Uterus (tissue), 4 donors: ENCODE data around the gene SH3PXD2A. TPM values are rescaled to one million over a fixed set of nuclear protein-coding genes. Genes with fewer than 3 reads are reported as not detected.

Source experiments
- DNase-seq, 2 donors: peaks; one replicate each; pipeline ENCODE4 v3.0.0-alpha.2; 2019 to 2020
- H3K27ac ChIP-seq, 2 donors: fragments of 200-600 bp; sonication (generic); 1 replicate in 1 of 2; 2 replicates in 1 of 2; pipeline ENCODE4 v1.5.1; 2016 to 2018
- H3K27me3 ChIP-seq, 2 donors: fragments of 200-600 bp; sonication (generic); one replicate each; pipeline ENCODE4 v1.5.1; 2018 to 2019; ENCODE audit warnings: control low read depth in 1 of 2
- H3K36me3 ChIP-seq, 2 donors: fragments of 200-600 bp; sonication (generic); one replicate each; pipeline ENCODE4 v1.5.1; 2019; ENCODE audit warnings: control low read depth in 1 of 2
- H3K4me1 ChIP-seq, 2 donors: fragments of 200-600 bp; sonication (generic); one replicate each; pipeline ENCODE4 v1.5.1; 2018 to 2019; ENCODE audit warnings: control low read depth in 1 of 2
- H3K4me3 ChIP-seq, 2 donors: fragments of 200-600 bp; sonication (generic); 1 replicate in 1 of 2; 2 replicates in 1 of 2; pipeline ENCODE4 v1.5.1; 2018 to 2019; ENCODE audit warnings: mild to moderate bottlenecking in 1 of 2
- H3K9me3 ChIP-seq, 2 donors: fragments of 200-600 bp; sonication (generic); one replicate each; pipeline ENCODE4 v1.5.1; 2019; ENCODE audit warnings: control low read depth in 1 of 2
- POLR2A ChIP-seq, 2 donors: fragments of 450-650 bp; IDR thresholded peaks; one replicate each; pipeline ENCODE4 v1.6.1; 2016; ENCODE audit warnings: antibody characterized with exemption in 2 of 2, mild to moderate bottlenecking in 1 of 2, moderate library complexity in 1 of 2
- intact Hi-C: fragments of 100-400 bp; cut with DNase I; formaldehyde crosslinking; loops from one replicate; pipeline ENCODE4 v1.15.1; 2023; ENCODE audit warnings: low total_unique reads
- total RNA-seq, 4 donors: library from RNA; depleted of rRNA in 3 of 4; stranded (reverse); fragments of >200 nt in 3 of 4; gene quantifications; one replicate each; pipeline versions ENCODE4 v1.1.0 to v1.2.4, GENCODE V29; 2014 to 2023
- TF ChIP-seq, protein P1 (sequence below), 4 experiments: fragments of 200-600 bp in 2 of 4; fragments of 450-650 bp in 2 of 4; sonication (generic) in 2 of 4; IDR thresholded peaks; one replicate each; pipeline ENCODE4 v1.5.1; 2016 to 2019; ENCODE audit warnings: antibody characterized with exemption in 4 of 4, mild to moderate bottlenecking in 2 of 4, moderate library complexity in 1 of 4
- donor health status: DM: yes; HTN: yes; CAD: no.

The SH3PXD2A gene
- total RNA-seq, 4 donors from 2014 or later: 12.6 to 117 (median 46.6) TPM

DNA sequence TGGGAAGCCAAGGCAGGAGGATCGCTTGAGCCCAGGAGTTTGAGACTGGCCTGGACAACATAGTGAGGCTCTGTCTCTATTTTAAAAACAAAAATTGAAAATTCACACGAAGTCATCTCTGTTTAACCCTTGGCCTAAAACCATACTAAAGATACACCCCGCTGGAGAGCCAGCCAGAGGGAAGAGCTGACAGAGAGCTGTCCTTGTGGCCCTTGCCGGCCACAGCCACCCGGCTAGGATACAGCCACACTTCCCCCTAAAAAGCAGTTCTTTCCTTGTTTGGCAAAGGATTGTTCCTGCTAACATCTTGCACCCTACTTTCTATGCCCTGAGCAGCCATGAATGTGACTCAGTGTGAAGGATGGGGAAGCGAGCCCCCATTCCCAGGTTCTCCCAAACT lies 49.6 kb downstream of the SH3PXD2A start:
- DNase-seq: no peak
- H3K4me3 ChIP-seq: no peak overlapping the region
- no peak overlapping the region for H3K27ac ChIP-seq
- no peaks in the 10 kb centered on the region for H3K4me1 ChIP-seq
- H3K9me3 ChIP-seq: no peaks in the 10 kb centered on the region
- H3K36me3 ChIP-seq: no peaks in the 10 kb centered on the region
- intact Hi-C loops: no loop called here
- TF ChIP-seq, protein P1, sequence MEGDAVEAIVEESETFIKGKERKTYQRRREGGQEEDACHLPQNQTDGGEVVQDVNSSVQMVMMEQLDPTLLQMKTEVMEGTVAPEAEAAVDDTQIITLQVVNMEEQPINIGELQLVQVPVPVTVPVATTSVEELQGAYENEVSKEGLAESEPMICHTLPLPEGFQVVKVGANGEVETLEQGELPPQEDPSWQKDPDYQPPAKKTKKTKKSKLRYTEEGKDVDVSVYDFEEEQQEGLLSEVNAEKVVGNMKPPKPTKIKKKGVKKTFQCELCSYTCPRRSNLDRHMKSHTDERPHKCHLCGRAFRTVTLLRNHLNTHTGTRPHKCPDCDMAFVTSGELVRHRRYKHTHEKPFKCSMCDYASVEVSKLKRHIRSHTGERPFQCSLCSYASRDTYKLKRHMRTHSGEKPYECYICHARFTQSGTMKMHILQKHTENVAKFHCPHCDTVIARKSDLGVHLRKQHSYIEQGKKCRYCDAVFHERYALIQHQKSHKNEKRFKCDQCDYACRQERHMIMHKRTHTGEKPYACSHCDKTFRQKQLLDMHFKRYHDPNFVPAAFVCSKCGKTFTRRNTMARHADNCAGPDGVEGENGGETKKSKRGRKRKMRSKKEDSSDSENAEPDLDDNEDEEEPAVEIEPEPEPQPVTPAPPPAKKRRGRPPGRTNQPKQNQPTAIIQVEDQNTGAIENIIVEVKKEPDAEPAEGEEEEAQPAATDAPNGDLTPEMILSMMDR (IDR thresholded peaks at IDR 0.05): no peak
- no peak for TF ChIP-seq POLR2A (IDR thresholded peaks at IDR 0.05)
- no peaks in the 10 kb centered on the region for H3K27me3 ChIP-seq

DNA sequence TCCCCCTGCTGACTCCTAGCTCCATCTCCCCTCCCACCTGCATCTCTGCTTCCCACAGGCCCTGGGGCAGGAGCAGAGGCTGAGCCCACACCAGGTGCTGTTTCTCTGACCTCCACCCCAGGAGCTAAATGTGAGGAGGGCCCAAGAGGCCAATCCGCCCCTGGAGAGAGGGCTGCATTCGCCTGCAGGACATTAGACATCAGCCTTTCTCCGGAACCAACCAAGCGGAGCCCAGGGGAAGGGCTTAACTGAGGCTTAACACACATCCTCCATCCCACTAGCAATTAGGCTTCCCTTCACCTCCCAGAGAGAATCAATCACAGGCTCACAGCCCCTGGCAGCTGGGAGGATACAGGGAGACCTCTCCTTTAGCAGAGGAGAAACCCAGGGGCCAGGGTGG lies 50.5 kb downstream of the SH3PXD2A start:
- Histone ChIP-seq H3K27ac (no peak overlapping the region), H3K4me3 (no peak overlapping the region), H3K27me3 (no peaks in the 10 kb centered on the region), H3K9me3 (no peaks in the 10 kb centered on the region), H3K4me1 (no peaks in the 10 kb centered on the region), H3K36me3 (no peaks in the 10 kb centered on the region)
- no peak for TF ChIP-seq POLR2A (IDR thresholded peaks at IDR 0.05)
- TF ChIP-seq, protein P1 (IDR thresholded peaks at IDR 0.05): no peak
- intact Hi-C loops: no loop called here
- no peak for DNase-seq

DNA sequence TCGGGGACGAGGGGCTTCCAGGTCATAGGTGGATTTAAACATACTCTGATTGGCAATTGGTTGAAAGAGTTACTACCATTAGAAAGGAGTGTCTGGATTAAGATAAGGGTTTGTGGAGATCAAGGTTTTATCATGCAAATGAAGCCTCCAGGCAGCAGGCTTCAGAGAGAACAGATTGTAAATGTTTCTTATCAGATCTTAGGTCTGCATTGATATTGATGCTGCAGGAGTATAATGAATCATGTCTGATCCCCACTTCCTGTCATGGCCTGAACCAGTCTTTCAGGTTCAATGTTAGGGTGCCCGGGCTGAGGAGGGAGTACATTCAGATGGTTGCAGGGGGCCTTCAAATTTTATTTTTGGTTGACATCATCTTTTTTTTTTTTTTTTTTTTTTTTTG lies 51.4 kb downstream of the SH3PXD2A start:
- H3K27me3 ChIP-seq: no peaks in the 10 kb centered on the region
- intact Hi-C loops: no loop called here
- DNase-seq: no peak
- no peak overlapping the region for H3K27ac ChIP-seq
- no peaks in the 10 kb centered on the region for H3K9me3 ChIP-seq
- no peak for TF ChIP-seq POLR2A (IDR thresholded peaks at IDR 0.05)
- TF ChIP-seq, protein P1 (IDR thresholded peaks at IDR 0.05): no peak
- no peaks in the 10 kb centered on the region for H3K4me1 ChIP-seq
- H3K36me3 ChIP-seq: no peaks in the 10 kb centered on the region
- H3K4me3 ChIP-seq: no peak overlapping the region

- H3K36me3 ChIP-seq: no peaks in the 10 kb centered on the region
- no peak overlapping the region for H3K27ac ChIP-seq
- no peak overlapping the region for H3K4me3 ChIP-seq
- DNase-seq: no peak
- no peak for TF ChIP-seq POLR2A (IDR thresholded peaks at IDR 0.05)
- TF ChIP-seq, protein P1 (IDR thresholded peaks at IDR 0.05): no peak
- intact Hi-C loops: no loop called here
- no peaks in the 10 kb centered on the region for H3K27me3 ChIP-seq
- no peaks in the 10 kb centered on the region for H3K9me3 ChIP-seq
- no peaks in the 10 kb centered on the region for H3K4me1 ChIP-seq
These were observed 52.6 kb downstream of the SH3PXD2A start for GRCh38 chr10:103802637-103803353.

DNA sequence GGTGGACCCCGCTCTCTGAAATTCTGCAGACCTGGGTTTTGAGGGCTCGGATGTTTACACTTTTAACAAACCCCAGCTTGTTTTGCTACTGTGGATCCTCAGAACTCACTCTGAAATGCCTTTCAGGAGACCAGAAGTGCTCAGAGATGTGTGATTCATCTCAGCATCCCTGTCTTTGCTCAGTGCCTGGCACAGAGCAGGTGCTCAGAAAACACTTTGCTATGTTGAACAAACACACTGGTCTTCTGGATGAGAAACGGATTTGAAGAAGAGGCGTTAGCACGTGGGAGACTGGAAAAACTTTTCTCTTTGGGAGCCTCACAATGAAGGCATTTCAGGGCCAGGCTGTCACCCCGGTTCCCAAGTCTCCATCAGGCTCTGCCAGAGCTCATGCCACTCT lies 53.3 kb downstream of the SH3PXD2A start:
- no peaks in the 10 kb centered on the region for H3K9me3 ChIP-seq
- intact Hi-C loops: no loop called here
- no peak overlapping the region for H3K4me3 ChIP-seq
- TF ChIP-seq, protein P1 (IDR thresholded peaks at IDR 0.05): no peak
- no peak for TF ChIP-seq POLR2A (IDR thresholded peaks at IDR 0.05)
- no peak overlapping the region for H3K27ac ChIP-seq
- no peaks in the 10 kb centered on the region for H3K27me3 ChIP-seq
- H3K4me1 ChIP-seq: no peaks in the 10 kb centered on the region
- H3K36me3 ChIP-seq: no peaks in the 10 kb centered on the region
- DNase-seq: no peak
